HFFc6 (cell line): ENCODE data around the gene DLG2. TPM values are rescaled to one million over a fixed set of nuclear protein-coding genes. Genes with fewer than 3 reads are reported as not detected.

Experiments
- DNase-seq: peaks from one replicate; pipeline ENCODE4 v3.0.0-alpha.2; 2018
- H3K27ac Mint-ChIP-seq: 2 replicates; pipeline ENCODE4 v1.8.0; 2020; ENCODE audit warnings: mild to moderate bottlenecking, mixed read lengths
- H3K27me3 Mint-ChIP-seq: 2 replicates; pipeline ENCODE4 v1.8.0; 2021; ENCODE audit warnings: mild to moderate bottlenecking, moderate library complexity, mixed read lengths; ENCODE audit not compliant: insufficient read depth
- H3K36me3 Mint-ChIP-seq: 2 replicates; pipeline ENCODE4 v1.8.0; 2021; ENCODE audit warnings: low read depth, mixed read lengths
- H3K4me1 Mint-ChIP-seq: 2 replicates; pipeline ENCODE4 v1.8.0; 2020; ENCODE audit warnings: low read depth, mixed read lengths
- H3K4me3 Mint-ChIP-seq: 2 replicates; pipeline ENCODE4 v1.8.0; 2020; ENCODE audit warnings: mild to moderate bottlenecking, moderate library complexity, mixed read lengths
- H3K9me3 Mint-ChIP-seq: 2 replicates; pipeline ENCODE4 v1.8.0; 2020; ENCODE audit warnings: mild to moderate bottlenecking, mixed read lengths
- CTCF ChIP-seq: fragments of 200-600 bp; sonication (generic); IDR thresholded peaks from 2 replicates; pipeline ENCODE4 v1.5.0; 2021; ENCODE audit warnings: antibody characterized with exemption, mild to moderate bottlenecking
- total RNA-seq, 6 experiments: library from RNA; stranded (reverse); fragmentation: NEBNext Ultra II Directional; extraction: Animal tissue kit (Norgen Biotek cat#: 25700); gene quantifications; 2 replicates in 1 of 6; 3 replicates in 5 of 6; pipeline ENCODE4 v1.2.3, GENCODE V29; 2021

The DLG2 gene
- total RNA-seq, 6 experiments from 2014 or later = 0.39 to 1.00 (median 0.80) TPM; not detected in 1

- Mint-ChIP-seq H3K4me1 (no peaks in the 10 kb centered on the region), H3K4me3 (no peak overlapping the region), H3K27me3 (no peaks in the 10 kb centered on the region)
Observed at GRCh38 chr11:83464160-83464944, 2162.8 kb downstream of the DLG2 start.

GRCh38 chr11:83459798-83460197 lies 2167.3 kb downstream of the DLG2 start:
- H3K27me3 Mint-ChIP-seq = no peaks in the 10 kb centered on the region; the same call in 1 of the 2 replicates
- DNase-seq = no peak
- no peak overlapping the region for H3K4me3 Mint-ChIP-seq
- H3K36me3 Mint-ChIP-seq = no peaks in the 10 kb centered on the region
- TF ChIP-seq CTCF = no peak
- no peak overlapping the region for H3K27ac Mint-ChIP-seq
- no peaks in the 10 kb centered on the region for H3K9me3 Mint-ChIP-seq
- H3K4me1 Mint-ChIP-seq = no peaks in the 10 kb centered on the region

More at GRCh38 chr11:83464160-83464944, 2162.8 kb downstream of the DLG2 start:
- Mint-ChIP-seq H3K27ac (no peak overlapping the region), H3K9me3 (no peaks in the 10 kb centered on the region), H3K36me3 (no peaks in the 10 kb centered on the region)
- DNase-seq = no peak
- no peak for TF ChIP-seq CTCF

GRCh38 chr11:83456566-83456965 lies 2170.6 kb downstream of the DLG2 start:
- Mint-ChIP-seq H3K9me3 (no peaks in the 10 kb centered on the region), H3K27ac (no peak overlapping the region), H3K4me3 (no peak overlapping the region), H3K4me1 (no peaks in the 10 kb centered on the region), H3K36me3 (no peaks in the 10 kb centered on the region), H3K27me3 (no peaks in the 10 kb centered on the region; the same call in 1 of the 2 replicates)
- DNase-seq = no peak
- TF ChIP-seq CTCF = no peak

- no peaks in the 10 kb centered on the region for H3K4me1 Mint-ChIP-seq
- H3K27ac Mint-ChIP-seq = no peak overlapping the region
- no peak for DNase-seq
- no peak for TF ChIP-seq CTCF
- H3K9me3 Mint-ChIP-seq = no peaks in the 10 kb centered on the region
- H3K27me3 Mint-ChIP-seq = no peaks in the 10 kb centered on the region; the same call in 1 of the 2 replicates
- no peak overlapping the region for H3K4me3 Mint-ChIP-seq
- H3K36me3 Mint-ChIP-seq = no peaks in the 10 kb centered on the region
Observed at GRCh38 chr11:83456075-83456474, 2171.1 kb downstream of the DLG2 start.

- H3K36me3 Mint-ChIP-seq = no peaks in the 10 kb centered on the region
- no peak for TF ChIP-seq CTCF
- DNase-seq = no peak
- no peaks in the 10 kb centered on the region for H3K9me3 Mint-ChIP-seq
- no peaks in the 10 kb centered on the region for H3K4me1 Mint-ChIP-seq
- no peak overlapping the region for H3K4me3 Mint-ChIP-seq
- H3K27ac Mint-ChIP-seq = no peak overlapping the region
- H3K27me3 Mint-ChIP-seq = no peaks in the 10 kb centered on the region; the same call in 1 of the 2 replicates
Observed at GRCh38 chr11:83455356-83455755, 2171.8 kb downstream of the DLG2 start.
